Activated CD4-positive, alpha-beta T cell treated with anti-CD3 and anti-CD28 coated beads, Interleukin-2, amount 50 U/mL, for 16 hours (primary cell): Measurements from ENCODE around the gene MED13L.

Experiments
- DNase-seq: peaks from one replicate; pipeline ENCODE4 v3.0.0-alpha.2; 2020

Gene MED13L

DNA sequence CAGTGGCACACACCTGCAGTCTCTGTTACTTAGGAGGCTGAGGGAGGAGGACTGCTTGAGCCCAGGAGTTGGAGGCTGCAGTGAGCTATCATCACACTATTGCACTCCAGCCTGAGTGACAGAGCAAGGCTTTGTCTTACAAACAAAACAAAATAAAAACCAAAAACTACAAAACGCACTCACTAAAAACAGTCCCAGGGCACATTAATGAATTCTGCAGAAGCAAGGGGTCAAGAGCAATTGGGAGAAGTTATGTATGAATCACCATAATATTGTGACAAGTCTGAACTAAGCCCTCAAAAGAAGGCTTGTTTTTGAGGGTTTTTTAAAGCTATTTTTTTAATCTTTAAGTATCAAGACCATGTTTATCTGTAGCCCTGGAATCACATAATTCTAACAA is 201.1 kb downstream of the MED13L start:
- no peak for DNase-seq

DNA sequence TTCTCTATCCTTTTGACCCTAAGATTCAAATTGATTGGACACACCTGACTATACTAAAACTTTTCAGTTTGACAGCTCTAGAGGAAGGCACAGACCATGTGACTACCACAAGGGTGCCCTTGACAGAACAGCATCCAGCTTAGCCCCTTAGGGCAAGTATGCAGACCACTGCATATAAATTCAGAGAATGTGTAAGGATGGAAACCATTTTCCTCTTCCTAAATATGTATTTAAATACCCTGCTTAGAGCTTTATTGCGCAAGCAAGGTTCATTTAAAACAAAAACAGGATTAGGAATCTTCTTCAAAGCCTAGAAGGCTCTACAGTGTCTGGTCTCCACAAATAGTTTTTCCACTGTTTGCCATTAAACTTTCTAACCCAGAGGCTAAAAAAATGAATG is 202.8 kb downstream of the MED13L start:
- no peak for DNase-seq

DNA sequence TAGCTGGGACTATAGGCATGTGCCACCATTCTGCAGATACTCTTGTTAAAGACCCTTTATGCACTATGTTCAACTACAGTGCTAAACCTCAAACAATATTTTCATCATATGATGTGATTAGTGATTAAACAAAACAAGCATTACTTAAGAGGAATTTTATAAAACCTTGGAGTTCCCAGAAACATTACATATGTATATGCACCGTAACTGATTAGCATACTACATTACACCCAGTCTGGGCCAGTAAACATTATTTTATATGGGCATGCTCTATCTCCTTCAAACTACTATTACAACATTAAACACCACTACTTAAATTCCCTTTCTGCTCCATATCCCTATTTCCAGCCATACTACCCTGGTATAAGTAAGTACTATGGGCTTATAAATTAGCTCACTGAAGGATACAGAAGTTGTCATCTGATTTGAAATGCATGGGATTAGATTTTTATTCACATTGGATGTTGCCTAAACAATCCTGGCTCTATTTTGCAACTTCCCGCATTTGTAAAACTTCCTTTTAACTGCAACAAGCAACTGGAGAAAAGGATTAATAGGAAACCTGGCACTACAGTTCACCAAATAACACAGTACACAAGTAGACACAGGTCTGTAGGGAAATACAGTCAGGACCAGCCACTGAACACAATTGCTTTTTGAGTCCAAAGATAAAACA is 205.8 kb downstream of the MED13L start:
- no peak for DNase-seq

DNA sequence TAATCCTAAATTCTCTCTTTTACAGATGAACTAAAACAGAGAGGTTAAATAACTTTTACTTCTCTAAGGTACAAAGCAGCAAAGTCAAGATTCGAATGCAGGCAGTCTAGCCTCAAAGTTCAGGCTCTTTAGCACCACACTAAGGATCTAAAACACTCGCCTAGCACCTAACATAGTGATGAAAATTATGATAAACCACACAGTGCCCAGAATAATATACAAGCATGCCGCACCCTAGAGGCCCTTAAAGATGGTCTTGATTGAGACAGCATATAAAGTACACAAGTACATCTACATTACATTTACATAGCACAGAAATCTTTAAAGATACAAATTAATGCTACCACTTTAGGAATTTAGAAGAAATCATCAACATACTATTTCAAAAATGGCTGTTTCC is 207.0 kb downstream of the MED13L start:
- DNase-seq, result no peak

DNA sequence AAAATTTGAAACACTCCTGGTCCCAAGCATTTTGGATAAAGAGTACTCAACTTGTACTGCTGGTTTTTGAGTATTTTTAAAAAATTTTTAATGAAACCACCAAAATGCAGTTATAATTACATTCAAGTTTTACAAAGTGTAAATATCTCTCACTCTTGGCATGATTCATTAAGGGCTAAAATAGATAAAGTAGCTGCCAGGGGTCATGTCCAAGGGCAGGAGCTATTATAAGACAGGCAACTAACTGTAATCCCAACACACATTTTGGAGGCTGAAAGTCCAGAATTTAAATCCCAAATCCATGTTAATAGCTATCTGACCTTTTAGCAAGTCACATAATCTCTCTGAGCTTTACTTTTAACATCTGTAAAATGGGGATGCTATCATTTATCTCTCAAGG is 207.6 kb downstream of the MED13L start:
- no peak for DNase-seq

DNA sequence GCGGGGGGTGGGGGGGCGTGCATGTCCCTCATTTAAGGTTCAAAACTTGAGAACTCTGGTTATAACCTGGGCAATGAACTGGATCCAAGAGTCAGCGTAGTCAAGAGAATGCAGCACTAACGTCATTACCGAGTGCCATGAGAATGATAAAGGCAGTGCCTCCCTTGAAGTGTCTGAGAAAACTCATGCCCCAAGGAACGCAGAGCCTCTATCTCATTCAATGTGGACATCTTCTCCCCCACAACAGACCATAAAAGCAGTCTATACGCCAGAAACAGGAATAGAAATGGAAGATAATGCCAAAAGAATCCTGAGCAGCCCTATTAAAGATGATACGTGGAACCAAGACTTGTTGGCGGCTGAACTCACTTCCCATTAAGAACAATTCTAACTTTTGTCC is 208.6 kb downstream of the MED13L start:
- no peak for DNase-seq

DNA sequence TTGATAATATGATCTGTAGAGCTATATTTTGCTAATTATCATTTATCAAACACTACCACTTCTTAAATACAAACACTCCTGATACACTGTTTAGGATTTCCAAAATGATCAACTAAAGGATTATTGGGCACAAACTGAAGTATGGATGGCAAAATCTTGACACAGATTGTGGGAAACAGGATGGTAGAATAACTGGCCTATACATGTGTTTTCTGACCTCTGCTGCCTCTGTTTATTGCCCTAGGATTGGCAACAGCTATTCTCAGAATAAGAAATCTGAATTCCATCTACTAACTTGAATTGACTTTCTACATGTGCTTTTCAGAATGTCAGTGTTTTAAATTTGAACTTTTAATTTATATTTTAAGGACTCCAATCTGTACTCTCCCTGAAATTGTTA is 209.1 kb downstream of the MED13L start:
- DNase-seq, result no peak

DNA sequence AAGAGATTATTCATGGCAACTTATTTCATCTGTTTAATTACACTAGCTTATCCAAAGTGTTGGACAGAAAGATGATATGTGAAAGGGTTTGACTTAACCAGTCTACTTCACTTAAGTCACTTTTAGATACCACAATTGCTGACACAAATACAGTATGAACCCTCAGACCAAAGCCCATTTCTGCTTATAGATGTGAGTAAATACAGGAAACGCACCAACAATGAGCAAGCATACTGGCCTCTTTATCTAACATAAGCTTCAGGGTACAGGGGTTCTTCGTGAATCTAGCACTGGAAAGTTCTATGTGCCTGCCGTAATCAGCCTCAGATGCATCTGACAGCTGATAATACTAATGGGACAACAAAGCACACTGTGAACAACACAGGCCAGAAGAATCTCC is 209.6 kb downstream of the MED13L start:
- no peak for DNase-seq

DNA sequence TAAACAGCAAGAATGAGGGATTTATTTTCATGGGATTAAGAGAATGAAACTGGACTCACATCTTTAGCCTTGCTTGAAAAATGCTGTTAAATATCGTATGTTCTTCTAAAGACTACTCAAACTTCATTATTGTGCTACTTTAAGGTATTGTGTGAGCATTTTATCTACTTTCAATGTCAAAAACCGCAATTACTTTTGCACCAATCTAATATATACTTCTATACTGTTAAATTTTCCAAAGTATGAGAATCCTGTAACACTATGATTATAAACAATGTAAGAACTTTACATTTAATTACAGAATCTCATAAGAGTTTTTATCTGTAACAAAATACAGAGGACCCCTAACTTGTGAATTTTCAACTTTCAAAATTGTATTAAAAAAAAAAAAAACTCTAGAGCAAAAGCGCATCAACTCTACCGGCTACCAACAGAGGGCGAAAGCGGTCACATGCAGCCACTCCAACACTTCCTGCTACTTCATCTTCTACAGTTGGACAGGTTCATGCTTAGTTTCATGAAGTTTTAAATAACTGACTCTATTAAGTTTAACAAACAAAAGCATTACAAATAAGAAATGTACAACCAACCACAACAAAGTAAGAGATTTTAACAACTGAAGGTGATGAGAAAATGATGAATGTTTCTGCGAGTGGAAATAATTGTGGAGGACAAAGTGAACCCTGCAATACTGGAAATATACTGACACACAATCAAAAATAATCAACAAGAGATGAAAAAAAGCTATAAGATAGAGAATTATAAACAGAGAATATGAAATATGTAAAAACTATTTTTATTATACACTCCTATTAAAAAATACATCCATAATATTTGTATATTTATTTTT is 210.9 kb downstream of the MED13L start:
- DNase-seq, result peak; percentile 57

DNA sequence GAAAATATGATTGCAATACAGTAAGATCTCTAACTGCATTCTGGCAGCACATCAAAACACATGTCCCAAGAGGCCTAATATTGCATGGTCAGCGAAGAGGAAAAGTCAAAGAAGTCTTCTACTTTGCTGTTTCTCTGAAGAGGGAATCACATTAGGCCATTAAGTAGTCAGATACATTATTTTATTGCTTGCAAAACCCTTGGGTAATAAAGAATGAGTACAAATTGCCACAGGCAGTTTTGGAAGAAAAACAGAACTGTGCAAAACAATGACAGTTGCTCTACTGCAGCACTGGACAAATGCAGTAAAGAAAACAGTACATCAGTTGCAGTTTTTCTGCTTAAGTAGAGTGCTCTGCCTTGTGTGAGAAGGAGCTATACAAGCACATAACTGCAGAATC is 211.9 kb downstream of the MED13L start:
- no peak for DNase-seq

DNA sequence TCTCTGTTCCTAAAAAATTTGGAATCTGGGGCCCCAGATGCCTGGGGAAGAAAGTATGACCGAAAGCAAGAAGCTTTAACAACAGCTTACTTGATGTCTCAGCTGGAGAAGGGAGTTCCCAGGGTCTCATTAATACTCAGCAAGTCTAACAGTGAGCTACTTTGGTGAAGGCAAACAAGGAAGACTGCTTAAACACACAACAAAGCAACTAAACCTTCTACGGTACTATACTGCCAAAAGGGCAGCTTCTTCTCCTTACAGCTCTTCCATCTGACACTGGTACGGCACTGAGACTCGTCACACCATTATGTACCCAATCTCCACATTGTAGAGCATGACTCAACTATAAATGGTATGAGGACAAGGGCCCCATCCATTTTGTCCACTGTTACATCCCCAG is 213.0 kb downstream of the MED13L start:
- DNase-seq, result no peak

DNA sequence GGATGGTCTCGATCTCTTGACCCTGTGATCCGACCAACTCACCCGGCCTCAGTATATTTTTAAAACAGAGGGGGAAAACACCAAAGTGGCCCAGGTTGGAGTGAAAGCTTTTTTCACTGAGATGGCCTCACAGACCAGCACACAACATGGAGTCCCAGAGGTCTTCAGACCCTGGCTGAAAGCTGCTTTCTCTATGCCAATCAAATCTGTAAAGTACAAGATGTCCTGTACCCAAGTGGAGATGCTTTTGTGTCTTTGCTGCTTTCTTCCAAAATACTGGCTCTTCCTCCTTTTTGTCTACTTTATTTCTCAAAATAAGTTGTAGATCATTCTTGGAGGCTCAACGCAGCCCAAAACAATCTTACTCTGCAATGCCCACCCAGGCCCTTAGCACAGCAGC is 214.8 kb downstream of the MED13L start:
- no peak for DNase-seq

DNA sequence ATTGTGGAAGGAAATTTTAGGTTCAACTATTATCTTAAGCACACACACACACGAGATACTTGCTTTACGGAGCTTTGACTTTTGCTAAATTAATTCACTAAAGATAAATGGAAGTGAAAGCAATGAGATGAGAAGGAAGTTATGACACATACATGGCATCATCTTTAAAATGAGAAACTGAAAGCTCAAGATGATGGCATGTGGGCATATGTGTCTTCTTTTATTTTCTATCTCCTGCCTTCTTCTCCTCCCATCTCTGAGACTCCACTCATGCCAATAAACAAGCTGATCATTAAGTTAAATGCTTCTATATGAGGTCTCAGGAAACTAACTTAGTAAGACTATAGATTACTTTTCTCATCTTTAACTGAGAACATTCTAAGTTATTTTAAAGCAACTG is 216.7 kb downstream of the MED13L start:
- peak; percentile 66 for DNase-seq

DNA sequence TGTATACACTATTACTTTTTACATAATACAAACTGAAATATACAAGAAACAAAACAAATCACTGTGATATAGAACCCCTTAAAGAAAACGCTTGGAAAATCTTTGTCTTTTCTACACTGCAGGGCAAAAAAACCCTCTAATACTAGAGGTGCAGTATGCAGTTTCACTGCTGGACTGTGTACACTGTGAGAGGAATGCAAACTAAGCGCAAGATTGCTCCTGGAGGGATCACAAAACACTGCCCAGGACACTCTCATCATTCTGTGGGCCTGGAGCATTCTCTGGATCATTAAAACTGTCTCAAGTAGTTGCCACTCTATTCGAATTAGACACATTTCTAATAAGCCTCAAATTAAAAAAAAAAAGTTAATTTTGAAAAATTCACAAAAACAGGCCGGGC is 217.6 kb downstream of the MED13L start:
- DNase-seq, result no peak

DNA sequence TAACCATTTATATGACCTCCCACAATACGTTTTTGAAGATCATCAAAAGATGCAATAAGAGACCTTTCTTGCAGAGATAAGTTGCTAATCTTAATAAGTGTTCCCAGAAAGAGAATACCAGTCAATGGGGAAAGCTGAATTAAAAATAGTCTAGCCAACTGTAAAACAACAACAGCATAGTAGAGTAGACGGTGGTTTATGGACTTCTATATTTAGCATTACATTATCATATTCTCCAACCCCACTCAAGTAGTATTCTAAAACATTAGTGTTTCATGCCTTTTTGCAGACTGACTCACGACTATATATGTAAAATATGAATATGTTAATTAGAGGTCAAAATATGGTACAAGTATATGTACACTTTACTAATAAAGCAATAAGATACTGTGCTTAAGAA is 218.9 kb downstream of the MED13L start:
- no peak for DNase-seq

DNA sequence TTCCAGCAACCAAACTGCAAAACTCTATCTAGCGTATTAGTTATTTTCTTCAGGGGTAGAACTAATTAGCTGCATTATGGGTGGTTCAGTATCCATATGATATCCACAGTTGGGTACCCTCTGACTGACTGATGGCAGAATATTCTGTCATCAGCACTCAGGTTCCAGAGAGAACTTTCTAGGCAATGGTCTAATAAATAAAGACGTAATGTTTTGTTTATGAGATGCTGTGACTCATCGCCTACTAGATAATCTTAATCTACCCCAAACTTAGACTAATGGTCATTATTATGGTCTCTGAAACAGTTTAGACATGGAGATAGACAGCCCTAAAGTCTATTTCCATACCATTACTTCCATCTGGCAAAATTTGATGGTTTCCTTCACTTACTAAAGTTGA is 220.1 kb downstream of the MED13L start:
- DNase-seq, result no peak

DNA sequence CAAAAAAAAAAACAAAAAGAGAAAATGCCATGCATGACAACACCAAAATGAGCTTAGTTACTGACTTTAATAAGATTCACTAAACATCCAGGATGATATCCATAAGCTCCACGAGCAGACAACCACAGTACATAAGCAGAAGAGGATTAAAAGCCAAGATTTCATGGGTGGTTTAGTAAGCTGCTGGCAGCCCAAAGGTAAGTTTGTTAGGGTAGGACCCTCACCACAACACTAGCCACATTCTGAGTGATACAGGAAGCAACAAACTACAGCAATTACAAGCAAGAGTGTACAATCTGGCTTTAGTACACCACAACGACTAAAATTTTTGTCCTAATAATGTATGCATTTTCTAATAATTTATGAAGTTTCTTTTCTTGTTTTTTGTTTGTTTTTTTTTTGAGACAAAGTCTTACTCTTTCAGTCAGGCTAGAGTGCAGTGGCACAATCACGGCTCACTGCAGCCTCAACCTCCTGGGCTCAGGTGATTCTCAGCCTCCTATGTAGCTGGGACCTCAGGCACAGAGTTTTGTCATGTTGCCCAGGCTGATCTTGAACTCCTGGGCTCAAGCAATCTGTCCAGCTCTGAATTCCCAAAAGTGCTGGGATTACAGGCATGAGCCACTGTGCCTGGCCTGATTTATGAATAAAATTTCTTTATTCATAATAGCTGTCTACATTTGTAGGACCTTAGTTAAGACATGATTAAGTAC is 221.4 kb downstream of the MED13L start:
- peak; percentile 45 for DNase-seq

DNA sequence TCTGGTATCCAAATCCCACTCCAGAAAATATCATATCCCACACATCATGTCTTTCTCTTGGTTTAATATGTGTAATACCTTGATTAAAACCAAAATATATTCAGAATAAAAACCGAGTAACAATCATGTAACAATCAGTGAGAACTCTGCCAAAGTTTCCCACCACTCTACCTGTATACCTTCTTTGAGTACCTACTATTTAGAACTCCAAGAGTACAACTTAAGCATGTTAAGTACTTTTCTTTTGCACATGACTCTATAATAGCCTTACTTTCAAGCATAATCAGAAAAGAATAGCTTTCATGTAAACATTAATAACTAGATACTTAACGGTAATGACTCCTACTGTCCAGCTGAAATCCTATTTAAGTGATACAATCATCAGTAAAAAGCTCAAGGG is 223.2 kb downstream of the MED13L start:
- no peak for DNase-seq

DNA sequence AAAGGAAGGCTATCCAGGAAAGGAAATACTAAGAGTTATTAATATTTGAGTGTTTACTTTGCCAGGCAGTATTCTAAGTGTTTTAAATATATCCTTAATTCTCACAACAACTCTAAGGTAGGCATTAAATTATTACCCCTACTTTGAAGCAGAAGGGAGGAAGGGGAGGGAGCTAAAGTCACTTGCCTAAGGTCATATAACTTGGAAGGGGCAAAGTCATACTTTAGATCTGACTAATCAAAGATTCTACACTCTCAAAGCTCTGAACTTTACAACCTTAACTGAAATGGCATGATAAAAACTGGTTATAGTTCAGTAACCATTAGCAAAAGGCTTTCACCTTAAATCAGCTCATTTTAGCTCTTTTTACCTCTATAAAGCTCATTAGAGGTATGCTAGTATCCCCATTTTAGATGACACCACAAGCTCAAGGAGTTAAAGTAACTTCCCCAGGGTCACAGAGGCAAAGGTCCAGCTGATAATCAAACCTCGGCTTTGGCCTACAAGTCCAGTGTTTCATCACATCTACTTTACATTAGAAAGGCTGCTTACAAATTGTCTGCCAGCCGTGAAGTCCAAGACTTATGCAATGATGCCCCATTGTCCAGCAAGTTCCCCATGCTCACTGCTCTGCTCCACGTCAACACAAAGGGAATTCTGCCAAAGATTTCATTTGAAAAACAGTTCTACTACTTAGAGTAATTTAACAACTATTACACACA is 223.9 kb downstream of the MED13L start:
- peak; percentile 9 for DNase-seq

DNA sequence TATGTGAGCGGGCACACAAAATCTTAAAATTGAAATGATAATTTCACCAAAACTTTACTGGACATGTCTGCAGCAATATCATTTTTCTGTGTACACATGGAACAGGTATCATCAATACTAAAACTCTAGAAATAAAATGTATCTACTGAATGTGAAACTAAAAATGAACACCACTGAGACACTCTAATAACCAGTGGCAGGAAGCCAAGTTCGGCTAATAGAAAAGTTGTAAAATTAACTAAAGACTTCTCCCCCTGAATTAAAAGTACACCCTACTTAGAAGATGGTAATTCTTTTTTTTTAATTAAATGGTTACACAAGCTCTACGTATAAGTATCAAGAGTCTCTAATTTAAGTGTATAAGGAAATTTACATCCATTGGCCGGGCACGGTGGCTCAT is 227.2 kb downstream of the MED13L start:
- no peak for DNase-seq

DNA sequence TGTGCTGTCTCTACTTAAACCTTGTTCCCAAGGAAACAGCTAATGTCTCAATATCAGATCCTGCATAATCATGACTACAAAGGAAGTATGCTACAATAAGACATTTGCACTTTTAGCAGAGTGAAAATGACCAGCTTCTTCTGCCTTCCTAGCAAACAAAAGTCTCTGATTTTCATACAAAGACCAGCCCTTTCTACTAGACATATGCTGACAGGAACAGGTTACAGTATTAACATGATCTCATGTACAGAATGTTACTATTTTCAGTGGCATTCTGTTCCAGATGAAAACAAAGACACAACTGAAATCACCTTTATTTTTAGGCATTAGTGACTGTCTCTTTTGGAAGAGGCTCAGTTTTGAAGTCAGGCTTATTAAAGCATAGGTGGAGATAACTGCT is 228.6 kb downstream of the MED13L start:
- no peak for DNase-seq

DNA sequence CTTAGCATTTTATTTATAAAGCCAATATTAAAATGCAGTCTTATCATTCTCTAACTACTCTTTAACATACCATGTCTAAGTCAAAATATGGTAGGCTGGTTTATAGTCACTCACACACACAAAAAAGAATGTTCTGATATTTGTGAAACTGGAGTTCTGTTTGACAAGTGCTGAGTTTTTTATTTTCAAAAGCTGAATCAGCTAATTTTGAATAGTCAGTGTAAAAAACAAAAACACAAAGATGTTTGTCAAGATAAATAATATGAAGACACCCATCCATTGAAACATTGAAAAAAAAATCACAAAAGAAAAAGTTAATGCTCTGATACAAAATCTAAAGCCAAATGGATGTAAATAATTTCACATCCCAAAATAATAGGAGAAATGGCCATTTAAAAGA is 231.5 kb downstream of the MED13L start:
- DNase-seq, result no peak

DNA sequence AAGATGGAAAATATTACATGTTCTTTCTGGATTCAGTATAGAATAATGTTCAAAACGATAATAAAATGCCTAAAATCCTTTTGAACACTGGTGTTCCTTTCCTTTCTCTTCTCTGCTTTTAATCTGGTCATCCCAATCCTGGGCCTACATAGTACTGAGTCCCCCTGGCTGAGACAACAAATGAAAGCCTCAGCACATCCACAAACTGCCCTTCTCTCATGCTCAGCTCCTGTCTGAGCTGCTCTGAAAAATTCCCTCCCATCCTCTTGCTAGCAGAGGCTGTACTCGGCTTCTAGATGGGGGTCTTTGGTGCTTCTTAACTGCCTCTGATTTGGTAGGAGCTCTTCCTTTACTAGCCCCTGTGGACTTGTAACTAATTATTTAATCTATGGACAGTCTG is 232.3 kb downstream of the MED13L start:
- no peak for DNase-seq
